Stimulated activated naive CD4-positive, alpha-beta T cell (primary cell): ENCODE results near the gene DCST1.
"Not testable (repeated sequence)": the region's sequence is repeated elsewhere in the genome, so short reads cannot be mapped to it uniquely, and the experiment has no call there.

Experiments
- DNase-seq, 6 experiments: peaks; one replicate each; lab custom pipeline; 2025; lab: John Stamatoyannopoulos, UW

Gene DCST1

GRCh38 chr1:155033524-155033923 is at the start of gene DCST1, which contains the start of gene DCST2:
Gene DCST1 (plus strand): TSS chr1:155033824. CDS start chr1:155034037, 213 bp downstream.
Gene DCST2 (minus strand): TSS chr1:155033781. CDS start chr1:155033701, 80 bp downstream.
- DNase-seq = no peak

- not testable (repeated sequence) for DNase-seq
These were observed 46.9 kb upstream of the DCST1 start for GRCh38 chr1:154986736-154987135.

- no peak for DNase-seq
These were observed 46.3 kb upstream of the DCST1 start for GRCh38 chr1:154987326-154987725.

- peak in 1 of 6 experiments; percentile 3 for DNase-seq
These were observed 45.3 kb upstream of the DCST1 start for GRCh38 chr1:154988058-154988954.

- no peak for DNase-seq
These were observed 44.3 kb upstream of the DCST1 start for GRCh38 chr1:154989195-154989860.

GRCh38 chr1:154990276-154990675 is 43.3 kb upstream of the DCST1 start:
- no peak for DNase-seq

GRCh38 chr1:154992721-154993571 is 40.7 kb upstream of the DCST1 start:
- DNase-seq = no peak

- no peak for DNase-seq
These were observed 39.9 kb upstream of the DCST1 start, which contains the start of gene LENEP for GRCh38 chr1:154993572-154994268. Gene LENEP (plus strand): TSS chr1:154993586. CDS start chr1:154993608, 22 bp downstream.

- DNase-seq = no peak
These were observed 39.4 kb upstream of the DCST1 start for GRCh38 chr1:154994269-154994587.

GRCh38 chr1:154994591-154994990 is 39.0 kb upstream of the DCST1 start:
- DNase-seq = no peak

- not testable (repeated sequence) for DNase-seq
These were observed 38.2 kb upstream of the DCST1 start for GRCh38 chr1:154995301-154995983.

GRCh38 chr1:154996966-154997701 is 36.5 kb upstream of the DCST1 start:
- DNase-seq = no peak

- DNase-seq = no peak
These were observed 35.3 kb upstream of the DCST1 start for GRCh38 chr1:154998201-154998780.

- DNase-seq = peak; percentile 35 to 55 (median 46)
These were observed 34.6 kb upstream of the DCST1 start for GRCh38 chr1:154998818-154999570.

GRCh38 chr1:154999571-155000410 is 33.8 kb upstream of the DCST1 start:
- DNase-seq = peak; percentile 35 to 63 (median 49)

- DNase-seq = peak in 3 of 6 experiments; percentile 44 to 63 (median 59)
These were observed 33.3 kb upstream of the DCST1 start for GRCh38 chr1:155000411-155000725.

GRCh38 chr1:155000726-155001424 is 32.7 kb upstream of the DCST1 start:
- peak; percentile 63 to 82 (median 76) for DNase-seq

- DNase-seq = no peak
These were observed 32.3 kb upstream of the DCST1 start for GRCh38 chr1:155001425-155001674.
